ENCODE results near the gene PCGF2. TPM values are rescaled to one million over a fixed set of nuclear protein-coding genes. Genes with fewer than 3 reads are reported as not detected.

The PCGF2 gene
- total RNA-seq, 1 donor from 2014 or later, result 70.1 TPM

- Mint-ChIP-seq H3K27ac (ENCODE audit: unreplicated experiment) (peak overlapping the region; percentile 48), H3K4me1 (ENCODE audit: low read depth, unreplicated experiment) (peaks cover 15% of the 10 kb centered on the region), H3K36me3 (ENCODE audit: unreplicated experiment) (no peaks in the 10 kb centered on the region), H3K4me3 (ENCODE audit: unreplicated experiment) (peak overlapping the region; percentile 20), H3K9me3 (ENCODE audit: unreplicated experiment) (peaks cover 6% of the 10 kb centered on the region), H3K27me3 (ENCODE audit: unreplicated experiment) (peaks cover 2% of the 10 kb centered on the region)
- DNase-seq, result peak; percentile 39
- TF ChIP-seq CTCF (IDR thresholded peaks at IDR 0.05; ENCODE audit: partially characterized antibody, unreplicated experiment), result peak; percentile 16
Measured at GRCh38 chr17:38724337-38724988, 23.7 kb downstream of the PCGF2 start.

DNA sequence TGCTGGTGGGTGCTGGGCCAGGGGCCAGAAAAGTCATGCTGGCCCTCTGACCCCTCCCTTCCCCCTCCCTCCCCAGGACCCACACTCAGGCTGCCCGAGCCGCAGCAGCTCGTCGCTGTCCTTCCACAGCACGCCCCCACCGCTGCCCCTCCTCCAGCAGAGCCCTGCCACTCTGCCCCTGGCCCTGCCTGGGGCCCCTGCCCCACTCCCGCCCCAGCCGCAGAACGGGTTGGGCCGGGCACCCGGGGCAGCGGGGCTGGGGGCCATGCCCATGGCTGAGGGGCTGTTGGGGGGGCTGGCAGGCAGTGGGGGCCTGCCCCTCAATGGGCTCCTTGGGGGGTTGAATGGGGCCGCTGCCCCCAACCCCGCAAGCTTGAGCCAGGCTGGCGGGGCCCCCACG is 26.3 kb downstream of the PCGF2 start:
- Mint-ChIP-seq H3K36me3 (ENCODE audit: unreplicated experiment) (no peaks in the 10 kb centered on the region), H3K9me3 (ENCODE audit: unreplicated experiment) (peaks cover 3% of the 10 kb centered on the region), H3K4me3 (ENCODE audit: unreplicated experiment) (no peak overlapping the region), H3K27ac (ENCODE audit: unreplicated experiment) (no peak overlapping the region), H3K4me1 (ENCODE audit: low read depth, unreplicated experiment) (peaks cover 21% of the 10 kb centered on the region), H3K27me3 (ENCODE audit: unreplicated experiment) (peaks cover 4% of the 10 kb centered on the region)
- no peak for DNase-seq
- no peak for TF ChIP-seq CTCF (IDR thresholded peaks at IDR 0.05; ENCODE audit: partially characterized antibody, unreplicated experiment)

DNA sequence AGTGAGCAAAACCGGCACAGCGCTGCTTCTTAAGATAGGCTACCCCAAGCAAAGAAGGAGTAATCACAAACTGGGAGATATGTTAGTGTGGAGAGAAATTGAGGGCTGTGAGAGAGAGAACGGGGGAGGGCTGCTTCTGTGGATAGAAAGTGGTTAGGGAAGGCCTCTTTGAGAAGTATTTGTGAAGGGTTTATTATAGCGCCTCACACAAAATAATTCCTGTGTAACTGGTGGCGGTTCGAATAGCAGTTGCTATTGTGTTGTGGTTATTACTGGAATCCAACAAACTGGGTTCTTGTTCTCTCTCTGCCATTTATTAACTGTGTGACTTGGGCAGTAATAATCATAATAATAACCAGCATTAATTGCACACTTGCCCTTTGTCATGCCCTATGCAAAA is 27.2 kb downstream of the PCGF2 start:
- TF ChIP-seq CTCF (IDR thresholded peaks at IDR 0.05; ENCODE audit: partially characterized antibody, unreplicated experiment), result no peak
- DNase-seq, result no peak
- peaks cover 18% of the 10 kb centered on the region for H3K4me1 Mint-ChIP-seq (ENCODE audit: low read depth, unreplicated experiment)
- peaks cover 4% of the 10 kb centered on the region for H3K27me3 Mint-ChIP-seq (ENCODE audit: unreplicated experiment)
- no peaks in the 10 kb centered on the region for H3K36me3 Mint-ChIP-seq (ENCODE audit: unreplicated experiment)
- H3K27ac Mint-ChIP-seq (ENCODE audit: unreplicated experiment), result no peak overlapping the region
- H3K9me3 Mint-ChIP-seq (ENCODE audit: unreplicated experiment), result peaks cover 3% of the 10 kb centered on the region
- no peak overlapping the region for H3K4me3 Mint-ChIP-seq (ENCODE audit: unreplicated experiment)

- Mint-ChIP-seq H3K27me3 (ENCODE audit: unreplicated experiment) (peaks cover 6% of the 10 kb centered on the region), H3K4me1 (ENCODE audit: low read depth, unreplicated experiment) (peaks cover 15% of the 10 kb centered on the region), H3K4me3 (ENCODE audit: unreplicated experiment) (peak overlapping the region; percentile 71), H3K9me3 (ENCODE audit: unreplicated experiment) (peaks cover 4% of the 10 kb centered on the region), H3K36me3 (ENCODE audit: unreplicated experiment) (no peaks in the 10 kb centered on the region), H3K27ac (ENCODE audit: unreplicated experiment) (no peak overlapping the region)
- peak; percentile 58 for DNase-seq
- no peak for TF ChIP-seq CTCF (IDR thresholded peaks at IDR 0.05; ENCODE audit: partially characterized antibody, unreplicated experiment)
Measured at GRCh38 chr17:38719943-38720641, 28.0 kb downstream of the PCGF2 start.
